Gastroesophageal sphincter (tissue), 3 donors: ENCODE results near the gene CCDC7.

ENCODE experiments used
- EP300 ChIP-seq: sonication (generic); formaldehyde crosslinking; IDR thresholded peaks from one replicate; pipeline ENCODE4 v1.6.1; 2017; ENCODE audit warnings: antibody characterized with exemption, mild to moderate bottlenecking
- POLR2AphosphoS5 ChIP-seq: sonication (generic); formaldehyde crosslinking; IDR thresholded peaks from one replicate; pipeline ENCODE4 v1.6.1; 2017; ENCODE audit warnings: antibody characterized with exemption
- TF ChIP-seq, protein P1 (sequence below), 4 experiments: fragments of 200-600 bp in 2 of 4; fragments of 450-650 bp in 2 of 4; sonication (generic) in 1 of 4; IDR thresholded peaks; one replicate each; pipeline ENCODE4 v1.5.1; 2017 to 2019; ENCODE audit warnings: antibody characterized with exemption in 4 of 4, mild to moderate bottlenecking in 2 of 4, moderate library complexity in 2 of 4

DNA sequence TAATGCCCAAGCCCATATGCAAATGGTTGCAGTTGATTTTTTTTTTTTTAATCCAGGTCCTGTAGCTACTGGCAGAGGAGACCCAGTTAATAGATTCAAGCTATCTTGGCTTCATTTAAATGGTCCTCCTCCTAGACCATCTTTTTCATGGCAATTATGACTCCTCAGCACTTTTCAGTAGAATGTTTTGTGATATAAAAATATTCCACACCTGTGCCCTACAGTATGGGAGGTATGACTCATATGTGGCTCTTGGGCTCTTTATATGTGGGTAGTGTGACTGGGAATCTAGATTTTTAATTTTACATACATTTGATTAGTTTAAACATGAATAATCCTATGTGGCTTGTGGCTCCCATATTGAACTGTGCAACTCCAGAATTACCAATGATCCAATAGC, 432.0 kb downstream of the CCDC7 start:
- TF ChIP-seq, protein P1, sequence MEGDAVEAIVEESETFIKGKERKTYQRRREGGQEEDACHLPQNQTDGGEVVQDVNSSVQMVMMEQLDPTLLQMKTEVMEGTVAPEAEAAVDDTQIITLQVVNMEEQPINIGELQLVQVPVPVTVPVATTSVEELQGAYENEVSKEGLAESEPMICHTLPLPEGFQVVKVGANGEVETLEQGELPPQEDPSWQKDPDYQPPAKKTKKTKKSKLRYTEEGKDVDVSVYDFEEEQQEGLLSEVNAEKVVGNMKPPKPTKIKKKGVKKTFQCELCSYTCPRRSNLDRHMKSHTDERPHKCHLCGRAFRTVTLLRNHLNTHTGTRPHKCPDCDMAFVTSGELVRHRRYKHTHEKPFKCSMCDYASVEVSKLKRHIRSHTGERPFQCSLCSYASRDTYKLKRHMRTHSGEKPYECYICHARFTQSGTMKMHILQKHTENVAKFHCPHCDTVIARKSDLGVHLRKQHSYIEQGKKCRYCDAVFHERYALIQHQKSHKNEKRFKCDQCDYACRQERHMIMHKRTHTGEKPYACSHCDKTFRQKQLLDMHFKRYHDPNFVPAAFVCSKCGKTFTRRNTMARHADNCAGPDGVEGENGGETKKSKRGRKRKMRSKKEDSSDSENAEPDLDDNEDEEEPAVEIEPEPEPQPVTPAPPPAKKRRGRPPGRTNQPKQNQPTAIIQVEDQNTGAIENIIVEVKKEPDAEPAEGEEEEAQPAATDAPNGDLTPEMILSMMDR (IDR thresholded peaks at IDR 0.05) = no peak
- no peak for TF ChIP-seq EP300
- TF ChIP-seq POLR2AphosphoS5 = no peak
